ENCODE measurements around the gene MPND.

MPND gene, protein sequence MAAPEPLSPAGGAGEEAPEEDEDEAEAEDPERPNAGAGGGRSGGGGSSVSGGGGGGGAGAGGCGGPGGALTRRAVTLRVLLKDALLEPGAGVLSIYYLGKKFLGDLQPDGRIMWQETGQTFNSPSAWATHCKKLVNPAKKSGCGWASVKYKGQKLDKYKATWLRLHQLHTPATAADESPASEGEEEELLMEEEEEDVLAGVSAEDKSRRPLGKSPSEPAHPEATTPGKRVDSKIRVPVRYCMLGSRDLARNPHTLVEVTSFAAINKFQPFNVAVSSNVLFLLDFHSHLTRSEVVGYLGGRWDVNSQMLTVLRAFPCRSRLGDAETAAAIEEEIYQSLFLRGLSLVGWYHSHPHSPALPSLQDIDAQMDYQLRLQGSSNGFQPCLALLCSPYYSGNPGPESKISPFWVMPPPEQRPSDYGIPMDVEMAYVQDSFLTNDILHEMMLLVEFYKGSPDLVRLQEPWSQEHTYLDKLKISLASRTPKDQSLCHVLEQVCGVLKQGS

DNA sequence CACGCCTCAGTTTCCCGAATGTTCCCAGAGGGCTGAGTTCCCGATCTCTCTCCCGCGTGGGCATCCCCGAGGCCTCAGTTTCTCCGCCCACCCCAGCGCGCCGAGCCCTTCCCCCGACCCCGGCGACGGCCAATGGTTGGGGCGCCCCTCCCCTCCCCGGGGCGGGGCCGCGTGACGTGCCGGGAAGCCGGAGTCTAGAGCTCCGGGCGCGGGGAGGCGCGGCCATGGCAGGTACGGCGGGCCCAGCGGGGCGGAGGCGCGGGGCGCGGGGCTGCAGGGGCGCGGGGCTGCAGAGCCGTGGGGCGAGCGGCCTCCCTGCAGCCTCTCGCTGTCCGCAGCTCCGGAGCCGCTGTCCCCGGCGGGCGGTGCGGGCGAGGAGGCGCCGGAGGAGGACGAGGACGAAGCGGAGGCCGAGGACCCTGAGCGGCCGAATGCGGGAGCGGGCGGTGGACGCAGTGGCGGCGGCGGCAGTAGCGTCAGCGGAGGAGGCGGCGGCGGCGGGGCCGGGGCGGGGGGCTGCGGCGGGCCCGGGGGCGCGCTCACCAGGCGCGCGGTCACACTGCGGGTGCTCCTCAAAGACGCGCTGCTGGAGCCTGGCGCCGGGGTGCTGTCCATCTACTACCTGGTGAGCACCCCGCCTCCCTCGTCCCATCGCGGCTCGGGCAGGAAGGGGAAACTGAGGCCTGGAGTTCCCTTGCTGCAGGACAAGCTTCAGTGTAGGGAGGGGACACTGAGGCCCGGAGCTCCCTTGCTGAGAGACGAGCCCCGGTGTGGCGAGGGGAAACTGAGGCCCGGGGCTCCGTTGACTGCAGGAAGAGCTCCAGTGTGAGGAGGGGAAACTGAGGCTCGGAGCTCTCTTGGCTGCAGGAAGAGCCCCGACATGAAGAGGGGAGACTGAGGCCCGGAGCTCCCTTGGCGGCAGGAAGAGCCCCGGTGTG, at the start of gene MPND:
MPND (plus strand) TSS at position 193 of the 938 bp plus-strand sequence; CDS start at position 225, 32 bp downstream.
- Histone ChIP-seq H3K9me3 (ENCODE audit: control insufficient read depth, low read length) (no peaks in the 10 kb centered on the region), H3K27me3 (ENCODE audit: control insufficient read depth, insufficient read depth, low read length) (no peaks in the 10 kb centered on the region), H3K9ac (ENCODE audit: low read length) (peak within 1 kb of the TSS; percentile 83), H3K36me3 (ENCODE audit: control insufficient read depth, insufficient read depth, low read length) (no peaks in the 10 kb centered on the region), H3K4me1 (ENCODE audit: control insufficient read depth, insufficient read depth, low read length) (peaks cover 17% of the 10 kb centered on the region), H3K4me3 (ENCODE audit: low read length) (peak within 1 kb of the TSS; percentile 99)

DNA sequence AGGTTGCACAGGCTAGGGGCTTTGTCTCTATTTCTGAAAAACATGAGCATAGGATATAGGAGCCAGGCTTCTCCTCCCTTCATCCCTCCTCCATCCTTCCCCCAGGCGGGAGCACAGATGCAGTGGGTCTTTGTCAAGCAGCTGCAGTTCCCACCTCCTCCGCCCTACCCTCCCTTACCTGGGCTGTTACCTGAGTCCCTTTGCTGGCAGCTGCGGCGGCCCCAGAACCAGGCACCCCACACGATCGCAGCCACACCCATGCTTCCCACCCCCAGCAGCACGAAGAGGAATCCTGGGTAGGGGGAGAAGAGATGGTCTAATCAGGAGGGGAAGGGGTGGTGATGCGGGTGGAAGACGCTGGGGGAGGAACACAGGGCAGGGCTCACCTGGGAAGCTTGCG, 49.0 kb upstream of the MPND start:
- Histone ChIP-seq H3K36me3 (ENCODE audit: control insufficient read depth, insufficient read depth, low read length) (no peaks in the 10 kb centered on the region), H3K4me1 (ENCODE audit: control insufficient read depth, insufficient read depth, low read length) (no peaks in the 10 kb centered on the region), H3K4me3 (ENCODE audit: low read length) (no peak overlapping the region), H3K27me3 (ENCODE audit: control insufficient read depth, insufficient read depth, low read length) (peaks cover 4% of the 10 kb centered on the region), H3K9ac (ENCODE audit: low read length) (no peak overlapping the region), H3K9me3 (ENCODE audit: control insufficient read depth, low read length) (no peaks in the 10 kb centered on the region)

DNA sequence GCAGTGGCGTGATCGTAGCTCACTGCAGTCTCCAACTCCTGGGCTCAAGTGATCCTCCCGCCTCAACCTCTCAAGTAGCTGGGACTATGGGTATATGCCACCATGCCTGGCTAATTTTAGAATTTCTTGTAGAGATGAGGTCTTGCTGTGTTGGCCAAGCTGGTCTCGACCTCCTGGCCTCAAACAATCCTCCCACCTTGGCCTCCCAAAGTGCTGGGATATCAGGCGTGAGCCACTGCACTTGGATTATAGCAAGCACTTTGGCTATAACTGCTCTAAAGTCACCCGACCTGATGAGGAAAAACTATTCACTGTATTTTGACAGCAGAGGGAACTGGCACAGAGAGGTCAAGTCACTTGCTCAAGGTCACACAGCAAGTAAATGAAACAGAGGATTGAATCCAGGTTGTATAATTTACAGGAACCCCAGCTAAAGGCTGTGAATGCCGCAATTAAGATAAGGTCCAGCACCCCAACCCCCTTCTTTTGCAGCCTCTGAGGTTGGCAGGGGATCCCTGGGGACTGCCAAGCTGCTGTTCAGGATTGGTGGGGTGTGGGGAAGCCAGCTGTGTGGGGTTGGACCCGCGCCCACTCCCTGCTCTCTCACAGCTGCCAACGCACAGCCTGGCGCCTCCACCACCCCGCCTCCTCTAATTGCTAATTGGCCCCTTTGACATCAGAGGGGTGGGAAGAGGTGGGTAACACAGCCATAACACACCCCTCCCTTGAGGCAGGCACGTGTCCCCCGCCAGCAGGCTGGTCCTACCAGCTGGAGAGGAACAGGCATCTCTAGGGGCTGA, 47.2 kb upstream of the MPND start:
- Histone ChIP-seq H3K4me1 (ENCODE audit: control insufficient read depth, insufficient read depth, low read length) (no peaks in the 10 kb centered on the region), H3K4me3 (ENCODE audit: low read length) (no peak overlapping the region), H3K36me3 (ENCODE audit: control insufficient read depth, insufficient read depth, low read length) (no peaks in the 10 kb centered on the region), H3K9me3 (ENCODE audit: control insufficient read depth, low read length) (no peaks in the 10 kb centered on the region), H3K27me3 (ENCODE audit: control insufficient read depth, insufficient read depth, low read length) (peaks cover 4% of the 10 kb centered on the region), H3K9ac (ENCODE audit: low read length) (no peak overlapping the region)

DNA sequence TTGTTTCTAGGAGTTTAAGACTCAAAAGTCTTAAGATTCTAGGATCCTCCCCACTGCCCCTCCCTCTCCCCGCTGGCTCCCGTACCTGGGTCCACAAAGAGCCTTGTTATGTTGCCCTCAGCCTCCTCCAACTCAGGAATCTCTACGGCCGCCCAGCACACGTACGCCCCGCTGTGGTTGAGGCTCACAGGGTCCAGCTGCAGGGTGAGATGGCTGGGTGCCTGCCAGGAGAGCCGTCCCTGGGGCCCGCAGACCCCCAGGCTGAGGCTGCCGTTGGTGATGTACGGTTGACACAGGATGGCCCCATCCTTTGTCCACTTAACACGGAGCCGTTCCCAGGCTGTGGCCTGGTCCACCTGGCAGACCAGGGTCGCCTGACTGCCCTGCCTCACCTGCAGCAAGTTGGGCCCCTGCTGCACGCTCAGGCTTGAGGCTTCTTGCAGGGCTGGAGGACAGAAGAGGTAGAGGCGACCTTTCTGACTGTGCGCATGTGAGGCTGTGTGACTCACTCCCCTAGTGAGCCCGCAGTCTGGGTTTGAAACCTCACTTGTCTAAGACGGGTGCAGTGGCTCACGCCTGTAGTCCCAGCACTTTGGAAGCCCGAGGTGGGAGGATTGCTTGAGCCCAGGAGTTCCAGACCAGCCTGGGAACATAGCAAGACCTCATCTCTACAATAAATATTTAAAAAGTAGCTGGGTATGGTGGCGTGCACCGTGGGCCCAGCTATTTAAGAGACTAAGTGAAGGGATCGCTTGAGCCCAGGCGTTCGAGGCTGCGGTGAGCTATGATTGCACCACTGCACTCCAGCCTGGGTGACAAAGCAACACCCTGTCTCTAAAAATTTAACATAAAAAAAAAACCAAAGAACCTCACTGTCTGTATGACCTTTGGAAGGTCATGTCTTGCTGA, 45.2 kb upstream of the MPND start:
- Histone ChIP-seq H3K4me1 (ENCODE audit: control insufficient read depth, insufficient read depth, low read length) (no peaks in the 10 kb centered on the region), H3K9ac (ENCODE audit: low read length) (no peak overlapping the region), H3K4me3 (ENCODE audit: low read length) (no peak overlapping the region), H3K27me3 (ENCODE audit: control insufficient read depth, insufficient read depth, low read length) (peaks cover 4% of the 10 kb centered on the region), H3K9me3 (ENCODE audit: control insufficient read depth, low read length) (no peaks in the 10 kb centered on the region), H3K36me3 (ENCODE audit: control insufficient read depth, insufficient read depth, low read length) (no peaks in the 10 kb centered on the region)

DNA sequence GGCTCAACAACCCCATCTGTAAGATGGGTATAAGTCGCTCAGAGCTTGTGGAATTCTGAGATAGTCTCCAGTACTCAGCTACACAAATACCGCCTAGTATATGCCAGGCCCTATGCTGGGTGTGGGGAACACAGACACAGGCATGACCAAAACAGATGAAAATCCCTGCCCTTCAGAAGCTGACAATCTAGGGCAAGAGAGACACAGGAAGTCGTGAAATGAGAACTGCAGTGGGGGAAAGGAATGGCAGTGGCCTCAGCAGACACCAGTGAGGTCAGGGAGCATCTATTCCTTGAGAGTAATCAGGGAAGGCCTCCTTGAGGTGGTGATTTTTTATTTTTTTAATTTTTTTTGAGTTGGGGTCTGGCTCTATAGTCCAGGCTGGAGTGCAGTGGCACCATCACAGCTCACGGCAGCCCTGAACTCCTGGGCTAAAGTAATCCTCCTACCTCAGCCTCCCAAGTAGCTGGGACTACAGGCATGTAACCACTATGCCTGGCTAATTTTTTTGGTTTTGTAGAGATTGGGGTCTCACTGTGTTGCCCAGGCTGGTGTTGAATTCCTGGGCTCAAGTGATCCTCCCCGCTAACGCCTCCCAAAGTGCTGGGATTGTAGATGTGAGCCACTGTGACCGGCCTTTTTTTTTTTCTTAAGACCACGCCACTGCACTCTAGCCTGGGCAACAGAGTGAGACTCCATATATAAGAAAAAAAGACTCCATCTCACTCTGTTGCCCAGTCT, 44.4 kb upstream of the MPND start:
- no peaks in the 10 kb centered on the region for H3K9me3 ChIP-seq (ENCODE audit: control insufficient read depth, low read length)
- H3K9ac ChIP-seq (ENCODE audit: low read length): no peak overlapping the region
- H3K36me3 ChIP-seq (ENCODE audit: control insufficient read depth, insufficient read depth, low read length): no peaks in the 10 kb centered on the region
- no peak overlapping the region for H3K4me3 ChIP-seq (ENCODE audit: low read length)
- H3K27me3 ChIP-seq (ENCODE audit: control insufficient read depth, insufficient read depth, low read length): peaks cover 4% of the 10 kb centered on the region
- no peaks in the 10 kb centered on the region for H3K4me1 ChIP-seq (ENCODE audit: control insufficient read depth, insufficient read depth, low read length)

DNA sequence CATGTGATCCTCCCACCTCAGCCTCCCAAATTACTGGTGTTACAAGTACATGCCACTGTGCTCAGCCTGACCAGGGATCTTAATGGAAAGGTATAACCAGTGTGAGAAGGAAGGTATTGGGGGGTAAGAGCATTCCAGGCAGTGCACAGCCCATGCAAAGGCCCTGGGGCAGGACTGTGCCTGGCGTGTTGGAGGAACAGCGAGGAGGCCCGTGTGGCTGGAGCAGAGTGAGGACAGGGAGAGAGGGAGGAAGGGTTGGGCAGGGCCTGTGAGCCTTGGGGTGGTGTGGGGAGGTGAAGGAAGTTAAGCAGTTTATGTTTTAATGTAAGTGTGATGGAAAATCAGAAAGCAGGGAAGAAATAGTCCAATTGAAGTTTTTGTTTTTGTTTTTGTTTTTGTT, 42.8 kb upstream of the MPND start:
- Histone ChIP-seq H3K36me3 (ENCODE audit: control insufficient read depth, insufficient read depth, low read length) (no peaks in the 10 kb centered on the region), H3K4me3 (ENCODE audit: low read length) (no peak overlapping the region), H3K27me3 (ENCODE audit: control insufficient read depth, insufficient read depth, low read length) (no peaks in the 10 kb centered on the region)

DNA sequence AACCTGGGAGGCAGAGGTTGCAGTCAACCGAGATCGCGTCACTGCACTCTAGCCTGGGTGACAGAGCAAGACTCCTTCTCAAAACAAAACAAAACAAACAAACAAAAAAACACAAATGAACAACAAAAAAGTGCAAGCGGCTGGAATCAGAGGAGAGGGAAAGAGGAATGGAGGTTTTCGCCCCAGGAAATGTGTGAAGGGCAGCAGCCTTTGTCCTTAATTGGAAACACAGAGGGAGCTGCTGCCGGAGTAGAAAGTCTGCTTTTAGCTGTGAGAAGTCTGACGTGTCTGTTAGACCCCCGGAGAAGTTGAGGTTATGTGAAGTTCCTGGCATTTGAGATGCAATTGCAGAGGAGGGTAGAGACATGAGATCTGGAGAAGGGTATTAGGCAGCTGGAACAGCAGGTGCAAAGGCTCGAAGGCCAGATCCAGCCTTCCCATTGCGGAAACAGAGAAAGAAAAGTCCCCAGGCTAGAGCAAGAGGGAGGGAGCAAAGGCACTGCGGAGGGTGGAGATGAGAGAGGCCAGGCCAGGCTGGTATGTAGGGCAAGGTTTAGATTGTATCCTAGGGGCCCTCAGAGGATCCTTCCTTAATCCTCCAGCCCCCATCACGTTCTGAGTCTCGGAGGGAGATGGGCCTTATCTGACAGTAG, 41.6 kb upstream of the MPND start:
- no peaks in the 10 kb centered on the region for H3K27me3 ChIP-seq (ENCODE audit: control insufficient read depth, insufficient read depth, low read length)
- no peaks in the 10 kb centered on the region for H3K4me1 ChIP-seq (ENCODE audit: control insufficient read depth, insufficient read depth, low read length)
- no peaks in the 10 kb centered on the region for H3K36me3 ChIP-seq (ENCODE audit: control insufficient read depth, insufficient read depth, low read length)
- H3K9ac ChIP-seq (ENCODE audit: low read length): no peak overlapping the region
- H3K4me3 ChIP-seq (ENCODE audit: low read length): no peak overlapping the region
- H3K9me3 ChIP-seq (ENCODE audit: control insufficient read depth, low read length): no peaks in the 10 kb centered on the region

More for the DNA sequence above, 42.8 kb upstream of the MPND start:
- Histone ChIP-seq H3K4me1 (ENCODE audit: control insufficient read depth, insufficient read depth, low read length) (no peaks in the 10 kb centered on the region), H3K9me3 (ENCODE audit: control insufficient read depth, low read length) (no peaks in the 10 kb centered on the region), H3K9ac (ENCODE audit: low read length) (no peak overlapping the region)

DNA sequence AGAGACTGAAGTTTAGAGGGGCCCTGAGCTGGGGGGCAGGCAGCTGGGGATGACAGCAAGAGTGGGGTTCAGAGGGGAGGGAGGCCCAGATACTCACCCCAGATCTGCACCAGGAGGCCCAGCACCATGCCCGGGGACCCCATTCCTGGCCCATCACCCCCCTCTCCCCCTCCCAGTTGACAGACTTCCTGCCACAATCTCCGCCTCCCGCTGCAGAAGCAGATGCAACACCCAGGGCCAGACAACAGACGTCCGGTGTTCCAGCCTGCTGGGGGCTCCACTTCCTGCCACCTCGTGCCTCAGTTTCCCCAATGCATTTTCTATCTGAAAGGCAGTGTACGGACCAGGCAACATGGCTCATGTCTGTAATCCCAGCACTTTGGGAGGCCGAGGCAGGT, 41.1 kb upstream of the MPND start, which contains the start of gene TMIGD2:
TMIGD2 (minus strand) TSS at position 147 of the 398 bp plus-strand sequence; CDS start at position 143, 4 bp downstream.
- H3K27me3 ChIP-seq (ENCODE audit: control insufficient read depth, insufficient read depth, low read length): no peaks in the 10 kb centered on the region
- no peak within 1 kb of the TSS for H3K9ac ChIP-seq (ENCODE audit: low read length)
- no peaks in the 10 kb centered on the region for H3K4me1 ChIP-seq (ENCODE audit: control insufficient read depth, insufficient read depth, low read length)
- H3K4me3 ChIP-seq (ENCODE audit: low read length): no peak within 1 kb of the TSS
- H3K36me3 ChIP-seq (ENCODE audit: control insufficient read depth, insufficient read depth, low read length): no peaks in the 10 kb centered on the region
- no peaks in the 10 kb centered on the region for H3K9me3 ChIP-seq (ENCODE audit: control insufficient read depth, low read length)

DNA sequence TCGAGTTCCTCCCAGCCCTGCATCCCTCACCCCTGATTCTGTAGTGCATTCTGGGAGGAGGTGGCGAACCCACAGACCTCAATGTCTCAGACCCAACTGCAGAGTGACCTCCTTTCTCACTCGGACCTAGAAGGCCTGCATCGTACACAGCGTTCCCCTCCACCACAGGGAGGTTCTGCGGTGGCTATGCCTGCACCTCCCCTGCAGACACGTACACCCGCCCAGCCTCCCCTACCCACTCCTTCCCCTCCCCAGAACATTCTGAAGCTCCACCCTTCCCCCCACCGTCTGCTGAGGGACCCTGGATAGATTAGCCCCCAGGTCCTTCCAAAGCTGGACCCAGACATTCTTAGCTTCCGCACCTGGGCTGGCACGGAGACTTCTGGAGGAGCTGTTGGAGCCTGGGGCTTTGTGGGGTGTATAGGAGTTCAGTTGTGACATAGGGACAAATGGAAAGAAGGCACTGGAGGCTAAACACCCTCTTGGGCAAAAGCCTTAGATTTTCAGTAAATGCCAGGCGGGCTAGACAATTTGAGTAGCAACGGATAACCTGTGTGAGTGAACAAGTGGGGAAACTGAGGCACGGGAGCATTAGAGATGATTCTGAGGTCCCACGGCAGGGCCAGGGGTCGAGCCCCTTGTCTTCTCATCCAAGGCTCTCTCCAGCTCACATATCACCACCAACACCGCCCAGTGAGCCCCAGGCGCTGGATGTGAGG, 39.4 kb upstream of the MPND start:
- Histone ChIP-seq H3K4me3 (ENCODE audit: low read length) (no peak overlapping the region), H3K9me3 (ENCODE audit: control insufficient read depth, low read length) (no peaks in the 10 kb centered on the region)

More for the DNA sequence above, 39.4 kb upstream of the MPND start:
- Histone ChIP-seq H3K27me3 (ENCODE audit: control insufficient read depth, insufficient read depth, low read length) (no peaks in the 10 kb centered on the region), H3K9ac (ENCODE audit: low read length) (no peak overlapping the region), H3K4me1 (ENCODE audit: control insufficient read depth, insufficient read depth, low read length) (no peaks in the 10 kb centered on the region), H3K36me3 (ENCODE audit: control insufficient read depth, insufficient read depth, low read length) (no peaks in the 10 kb centered on the region)
